CD4-positive, alpha-beta T cell treated with Interleukin-12 subunit alpha and Interleukin-12 subunit beta, for 1 hour (primary cell): ENCODE data around the gene BAAT.

ENCODE experiments used
- DNase-seq: peaks from one replicate; pipeline ENCODE4 v3.0.0-alpha.2; 2020

BAAT gene

DNA sequence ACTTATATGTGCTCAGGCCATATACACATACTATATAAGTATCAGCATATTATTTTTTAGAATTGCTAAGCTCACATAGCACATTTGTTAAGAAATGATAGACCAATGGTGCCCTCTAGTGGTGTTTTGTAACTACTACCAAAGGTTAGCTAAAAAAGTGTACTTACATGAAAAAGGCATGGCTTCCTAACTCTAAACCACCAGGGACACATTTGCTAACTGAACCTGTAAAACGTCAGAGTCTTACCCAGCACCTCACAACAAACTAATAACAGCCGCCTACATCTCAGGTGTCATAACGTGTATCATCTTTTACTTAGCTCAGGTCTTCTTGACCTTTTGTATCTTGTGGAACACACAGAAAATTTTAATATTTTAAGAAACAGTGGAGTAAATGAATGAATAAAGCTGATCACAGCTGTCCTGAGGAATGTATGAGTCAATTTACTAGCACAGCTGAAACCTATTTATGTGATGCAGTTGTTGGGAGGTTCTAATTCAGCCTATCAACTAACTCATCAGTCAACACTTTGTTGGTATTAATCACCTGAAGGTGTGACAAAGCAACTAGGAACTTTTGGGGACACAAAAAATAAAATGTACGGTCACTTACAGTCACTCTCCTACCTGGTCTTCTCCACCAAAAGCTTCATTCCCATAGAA lies 72.9 kb downstream of the BAAT start:
- peak; percentile 62 for DNase-seq

- no peak for DNase-seq
Observed at GRCh38 chr9:101311191-101311590, 73.6 kb downstream of the BAAT start.
